ENCODE data around the gene PALLD. TPM values are rescaled to one million over a fixed set of nuclear protein-coding genes. Genes with fewer than 3 reads are reported as not detected.

PALLD gene
- total RNA-seq, 2 donors from 2014 or later = 705 to 752 TPM

DNA sequence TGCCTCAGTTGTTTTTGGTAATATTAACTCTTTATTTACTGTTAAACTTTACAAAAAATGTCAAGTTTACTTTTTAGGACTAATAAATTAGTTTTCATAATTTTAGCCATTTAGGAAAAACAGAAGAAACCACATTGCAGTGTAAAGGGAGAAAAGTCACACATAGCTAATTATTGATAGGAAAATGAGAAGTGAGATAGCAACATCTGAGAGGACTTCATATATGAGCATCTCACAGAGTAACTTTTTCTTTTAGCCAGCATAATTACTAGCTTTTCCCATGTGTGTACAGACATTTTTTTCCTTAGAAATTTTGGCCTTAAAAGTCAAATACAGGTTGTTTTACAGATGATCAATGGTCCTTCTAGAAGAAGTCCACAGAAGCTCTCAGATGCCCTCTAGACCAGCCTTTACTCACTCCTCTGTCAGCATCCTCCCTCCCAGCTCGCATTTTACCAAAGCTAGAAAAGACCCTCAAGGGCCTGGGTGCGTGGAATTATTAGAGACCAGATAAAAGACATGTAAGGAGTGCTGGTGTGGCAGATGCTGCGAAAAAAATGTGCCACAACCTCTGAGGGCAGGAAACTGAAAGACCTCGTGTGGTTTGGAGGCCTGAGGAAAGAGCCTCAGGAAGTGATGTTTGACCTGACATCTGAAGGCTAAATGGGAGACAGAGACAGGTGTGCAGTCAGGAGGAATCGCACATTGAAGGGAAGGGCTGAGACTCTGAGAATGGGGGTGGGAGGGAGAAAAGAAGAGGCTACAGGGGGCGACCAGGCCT, 356.3 kb downstream of the PALLD start:
- Histone ChIP-seq H3K27me3 (replicated peaks; ENCODE audit: insufficient read depth) (no peaks in the 10 kb centered on the region), H3K27ac (peak overlapping the region; percentile 78 to 94), H3K36me3 (peaks cover 6% of the 10 kb centered on the region), H3K9me3 (no peaks in the 10 kb centered on the region), H3K4me1 (ENCODE audit: control insufficient read depth in 1 of 2, low read depth in 2 of 2) (peaks cover 58 to 98% of the 10 kb centered on the region in 2 donors), H3K4me3 (no peak overlapping the region)
- no peak for ATAC-seq (ENCODE audit: insufficient number of reproducible peaks, low FRiP score, low read depth)
- DNase-seq (ENCODE audit: low spot score) = no peak
- TF ChIP-seq CTCF (IDR thresholded peaks at IDR 0.05) = no peak

DNA sequence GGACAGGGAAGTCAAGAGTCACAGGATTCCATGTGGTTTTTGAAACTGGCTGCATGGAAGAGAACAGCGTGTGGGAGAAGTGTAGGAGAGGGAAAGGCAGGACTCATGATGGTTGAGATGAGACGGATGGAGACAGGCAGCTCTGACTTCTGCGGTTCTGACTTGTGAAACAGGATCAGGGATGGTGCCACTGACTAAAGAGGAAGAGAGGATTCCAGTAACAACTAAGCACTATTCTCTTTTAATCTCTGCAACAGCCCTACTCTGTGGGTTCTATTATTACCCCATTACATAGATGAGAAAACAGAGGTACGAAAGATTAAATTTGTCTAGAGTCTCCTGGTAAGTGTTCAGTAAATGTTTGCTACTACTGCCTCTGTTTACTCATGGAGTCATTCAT, 356.9 kb downstream of the PALLD start:
- H3K4me3 ChIP-seq = no peak overlapping the region
- peaks cover 6% of the 10 kb centered on the region for H3K36me3 ChIP-seq
- peaks cover 57 to 98% of the 10 kb centered on the region in 2 donors for H3K4me1 ChIP-seq (ENCODE audit: control insufficient read depth in 1 of 2, low read depth in 2 of 2)
- no peaks in the 10 kb centered on the region for H3K9me3 ChIP-seq
- TF ChIP-seq CTCF (IDR thresholded peaks at IDR 0.05) = no peak
- no peaks in the 10 kb centered on the region for H3K27me3 ChIP-seq (replicated peaks; ENCODE audit: insufficient read depth)
- ATAC-seq (ENCODE audit: insufficient number of reproducible peaks, low FRiP score, low read depth) (no peak), DNase-seq (ENCODE audit: low spot score) (no peak)
- peak overlapping the region; percentile 78 to 94 for H3K27ac ChIP-seq

DNA sequence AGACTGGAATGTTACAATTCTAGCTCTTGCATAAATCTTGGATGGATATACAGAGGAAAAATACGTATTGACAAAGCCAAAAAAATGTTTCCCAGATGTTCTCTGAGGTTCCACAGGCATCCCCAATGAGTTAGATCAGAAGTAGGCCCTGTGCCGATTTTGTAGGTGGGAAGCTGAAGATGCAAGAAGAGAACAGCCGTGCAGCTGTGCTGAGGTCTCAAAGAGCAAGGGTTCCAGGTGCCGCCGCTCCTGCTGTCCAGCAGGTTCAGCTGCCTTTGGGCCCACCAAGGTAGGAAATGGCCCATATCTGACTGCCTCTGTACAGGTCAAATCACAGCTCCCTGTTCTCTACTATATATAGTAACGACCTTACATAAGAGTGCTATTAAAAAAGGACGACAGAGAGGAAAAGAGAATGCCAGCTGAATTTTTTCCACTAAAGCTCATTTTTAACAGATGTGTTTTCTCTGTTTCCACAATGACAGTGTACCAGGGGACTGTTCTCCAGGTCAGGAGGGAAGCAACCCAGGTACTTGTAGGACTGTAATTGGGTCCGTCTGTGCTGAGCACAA, 357.6 kb downstream of the PALLD start:
- H3K4me1 ChIP-seq (ENCODE audit: control insufficient read depth in 1 of 2, low read depth in 2 of 2) = peaks cover 62 to 98% of the 10 kb centered on the region in 2 donors
- DNase-seq (ENCODE audit: low spot score) (no peak), ATAC-seq (ENCODE audit: insufficient number of reproducible peaks, low FRiP score, low read depth) (peak; percentile 48)
- peak overlapping the region; percentile 4 for H3K4me3 ChIP-seq
- peak overlapping the region; percentile 78 to 94 for H3K27ac ChIP-seq
- H3K36me3 ChIP-seq = peaks cover 9% of the 10 kb centered on the region
- no peak for TF ChIP-seq CTCF (IDR thresholded peaks at IDR 0.05)
- H3K27me3 ChIP-seq (replicated peaks; ENCODE audit: insufficient read depth) = no peaks in the 10 kb centered on the region
- H3K9me3 ChIP-seq = no peaks in the 10 kb centered on the region

- H3K27ac ChIP-seq = peak overlapping the region; percentile 78 to 94
- H3K4me3 ChIP-seq = no peak overlapping the region
- ATAC-seq (ENCODE audit: insufficient number of reproducible peaks, low FRiP score, low read depth) (no peak), DNase-seq (ENCODE audit: low spot score) (no peak)
- peaks cover 9% of the 10 kb centered on the region for H3K36me3 ChIP-seq
- H3K4me1 ChIP-seq (ENCODE audit: control insufficient read depth in 1 of 2, low read depth in 2 of 2) = peaks cover 66 to 97% of the 10 kb centered on the region in 2 donors
- no peaks in the 10 kb centered on the region for H3K27me3 ChIP-seq (replicated peaks; ENCODE audit: insufficient read depth)
- no peaks in the 10 kb centered on the region for H3K9me3 ChIP-seq
- TF ChIP-seq CTCF (IDR thresholded peaks at IDR 0.05) = no peak
These were observed 359.5 kb downstream of the PALLD start for GRCh38 chr4:168856312-168856711.

- no peak for TF ChIP-seq CTCF (IDR thresholded peaks at IDR 0.05)
- Histone ChIP-seq H3K27ac (peak overlapping the region; percentile 78 to 94), H3K36me3 (peaks cover 9% of the 10 kb centered on the region), H3K27me3 (replicated peaks; ENCODE audit: insufficient read depth) (no peaks in the 10 kb centered on the region), H3K9me3 (no peaks in the 10 kb centered on the region), H3K4me3 (no peak overlapping the region), H3K4me1 (ENCODE audit: control insufficient read depth in 1 of 2, low read depth in 2 of 2) (peaks cover 72 to 97% of the 10 kb centered on the region in 2 donors)
- DNase-seq (ENCODE audit: low spot score) = no peak
- ATAC-seq (ENCODE audit: insufficient number of reproducible peaks, low FRiP score, low read depth) = no peak
These were observed 360.2 kb downstream of the PALLD start for GRCh38 chr4:168857009-168857408.
